Type B pancreatic cell (in vitro differentiated cells): ENCODE measurements around the gene MST1R. TPM values are rescaled to one million over a fixed set of nuclear protein-coding genes. Genes with fewer than 3 reads are reported as not detected.
"Not testable (repeated sequence)": the region's sequence is repeated elsewhere in the genome, so short reads cannot be mapped to it uniquely, and the experiment has no call there.

Experiments used
- DNase-seq: peaks from one replicate; pipeline ENCODE4 v3.0.0; 2021; ENCODE audit warnings: mixed read lengths; ENCODE audit not compliant: unreplicated experiment; ENCODE audit errors: extremely low spot score
- H3K27ac Mint-ChIP-seq: 2 replicates; pipeline ENCODE4 v1.8.0; 2021; ENCODE audit warnings: mild to moderate bottlenecking, mixed read lengths
- H3K27me3 Mint-ChIP-seq: 2 replicates; pipeline ENCODE4 v1.8.0; 2021; ENCODE audit warnings: mixed read lengths
- H3K36me3 Mint-ChIP-seq: 2 replicates; pipeline ENCODE4 v1.8.0; 2021; ENCODE audit warnings: mixed read lengths
- H3K4me1 Mint-ChIP-seq: one replicate; pipeline ENCODE4 v1.8.0; 2021; ENCODE audit warnings: mixed read lengths; ENCODE audit not compliant: unreplicated experiment
- H3K4me3 Mint-ChIP-seq: 2 replicates; pipeline ENCODE4 v1.8.0; 2021; ENCODE audit warnings: mild to moderate bottlenecking, mixed read lengths
- H3K9me3 Mint-ChIP-seq: 2 replicates; pipeline ENCODE4 v1.8.0; 2021; ENCODE audit warnings: mixed read lengths
- CTCF ChIP-seq: fragments of 200-600 bp; sonication (generic); conservative IDR thresholded peaks from 2 replicates; pipeline ENCODE4 v1.5.0; 2021; ENCODE audit warnings: antibody characterized with exemption, mild to moderate bottlenecking
- total RNA-seq: library from RNA; stranded (reverse); gene quantifications from 2 replicates; pipeline ENCODE4 v1.2.1, GENCODE V29; 2021; ENCODE audit warnings: low replicate concordance

The MST1R gene
- total RNA-seq, 1 donor from 2014 or later, result 5.3 TPM

GRCh38 chr3:49908373-49909199, 4.9 kb upstream of the MST1R start:
- no peak for TF ChIP-seq CTCF
- Mint-ChIP-seq H3K4me3 (no peak overlapping the region), H3K27ac (no peak overlapping the region), H3K27me3 (peaks cover 22% of the 10 kb centered on the region), H3K36me3 (peaks cover 12% of the 10 kb centered on the region), H3K9me3 (no peaks in the 10 kb centered on the region), H3K4me1 (peaks cover 5% of the 10 kb centered on the region)
- DNase-seq, result no peak

DNA sequence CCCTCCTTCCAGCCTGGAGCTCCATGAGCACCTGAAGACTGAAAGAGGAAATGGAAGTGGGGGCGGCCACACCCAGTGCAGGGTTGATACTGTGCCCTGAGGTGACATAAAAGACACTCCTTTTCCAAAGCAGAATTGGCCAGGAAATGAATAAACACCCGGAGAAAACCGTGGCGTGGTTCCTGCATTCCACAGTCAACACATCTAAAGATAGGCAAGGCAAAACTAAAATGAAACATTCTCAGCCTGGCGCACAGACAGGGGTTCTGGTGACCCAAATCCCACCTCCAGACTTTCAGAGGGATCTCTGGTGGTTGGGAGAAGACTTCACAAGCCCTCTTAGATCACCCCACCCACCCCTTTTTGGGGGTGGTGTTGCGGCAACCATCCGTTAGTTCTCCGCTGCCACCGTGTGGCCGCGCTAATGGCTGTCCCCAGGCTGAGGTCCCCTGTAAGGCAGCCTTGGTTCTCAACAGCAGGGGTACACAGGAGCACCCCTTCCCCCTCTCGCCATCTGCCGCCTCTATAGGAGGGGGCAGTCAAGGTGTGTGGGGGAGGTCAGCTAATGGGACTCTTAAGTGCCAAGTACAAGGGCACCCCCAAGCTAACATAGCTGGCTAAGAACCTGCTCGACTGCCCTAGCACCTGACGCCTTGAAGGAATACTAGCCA, 2.5 kb upstream of the MST1R start:
- Mint-ChIP-seq H3K4me1 (peaks cover 5% of the 10 kb centered on the region), H3K27me3 (peaks cover 16% of the 10 kb centered on the region), H3K27ac (peak overlapping the region; percentile 85), H3K4me3 (peak overlapping the region; percentile 41), H3K36me3 (peaks cover 4% of the 10 kb centered on the region), H3K9me3 (no peaks in the 10 kb centered on the region)
- DNase-seq, result no peak
- peak; percentile 78 for TF ChIP-seq CTCF

- not testable (repeated sequence) for H3K4me1 Mint-ChIP-seq, H3K4me3 Mint-ChIP-seq, H3K27me3 Mint-ChIP-seq
Observed at GRCh38 chr3:49904448-49904847, 775 bp upstream of the MST1R start.

GRCh38 chr3:49902511-49903345, 945 bp downstream of the MST1R start:
- TF ChIP-seq CTCF, result no peak
- Mint-ChIP-seq H3K27ac (no peak overlapping the region), H3K9me3 (no peaks in the 10 kb centered on the region), H3K4me3 (no peak overlapping the region), H3K36me3 (no peaks in the 10 kb centered on the region), H3K4me1 (peaks cover 5% of the 10 kb centered on the region), H3K27me3 (no peaks in the 10 kb centered on the region)
- no peak for DNase-seq

More at GRCh38 chr3:49904448-49904847, 775 bp upstream of the MST1R start:
- not testable (repeated sequence) for H3K9me3 Mint-ChIP-seq, H3K36me3 Mint-ChIP-seq, DNase-seq, H3K27ac Mint-ChIP-seq

DNA sequence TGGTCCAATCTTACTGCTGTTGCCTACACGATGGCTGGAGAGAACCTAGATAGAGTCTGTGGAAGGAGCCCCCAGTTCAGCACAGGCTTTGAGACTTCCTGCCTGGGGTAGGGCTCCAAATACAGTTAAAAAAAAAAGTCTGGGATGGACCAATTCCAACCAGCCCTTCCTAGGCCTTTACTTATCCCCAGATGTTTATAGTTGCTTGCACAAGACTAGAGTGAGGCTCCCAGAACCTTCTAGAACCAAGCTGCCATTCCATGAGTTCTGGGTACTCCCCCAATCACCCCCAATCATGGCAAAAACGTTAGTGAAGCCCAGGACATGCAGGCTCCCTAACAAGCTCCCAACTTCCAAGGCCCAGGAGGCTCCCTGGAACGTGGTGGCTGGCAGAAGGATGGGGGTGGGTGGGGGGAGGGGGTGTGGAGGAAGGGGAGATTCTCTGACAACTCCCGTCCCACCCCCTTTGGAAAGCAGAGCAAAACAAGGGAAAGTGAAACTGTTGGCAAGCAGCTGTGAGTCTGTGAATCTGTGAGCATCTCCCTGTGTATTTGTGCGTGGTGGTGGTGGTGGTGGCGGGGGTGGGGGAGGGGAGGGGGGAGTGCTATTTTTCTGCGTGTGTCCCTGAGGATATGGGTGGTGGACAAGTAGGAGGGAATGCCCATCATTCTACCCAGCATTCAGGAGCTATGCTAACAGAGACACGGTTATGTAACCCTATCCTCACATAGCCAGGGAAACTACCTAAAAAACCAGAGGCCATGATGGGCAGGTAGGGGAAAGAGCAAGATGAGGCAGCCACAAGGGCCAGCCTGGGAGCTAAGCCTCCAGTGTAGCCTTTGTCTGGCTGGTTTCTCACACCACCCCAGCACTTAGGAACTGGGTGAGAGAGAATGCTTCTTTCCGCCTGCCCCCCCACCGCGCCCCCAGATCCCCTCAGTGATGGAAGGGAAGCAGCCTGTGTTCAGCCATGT, 2.0 kb downstream of the MST1R start:
- Mint-ChIP-seq H3K4me3 (no peak overlapping the region), H3K9me3 (no peaks in the 10 kb centered on the region), H3K27ac (peak overlapping the region; percentile 50), H3K36me3 (no peaks in the 10 kb centered on the region), H3K27me3 (no peaks in the 10 kb centered on the region), H3K4me1 (peaks cover 5% of the 10 kb centered on the region)
- TF ChIP-seq CTCF, result no peak
- DNase-seq, result no peak
